CD4-positive, alpha-beta T cell treated with Interferon alpha-2 for 1 hour (primary cell): ENCODE measurements around the gene NOS3.
A peak's percentile ranks its signal among the peaks of the same experiment; 100 is the strongest.
"Not testable (repeated sequence)": the region's sequence is repeated elsewhere in the genome, so short reads cannot be mapped to it uniquely, and the experiment has no call there.

Experiments used
- DNase-seq, 2 donors: peaks; one replicate each; pipeline ENCODE4 v3.0.0-alpha.2; 2020 to 2022

NOS3 gene

GRCh38 chr7:151018421-151019129, 27.8 kb downstream of the NOS3 start:
- peak in 1 of 2 donors; percentile 52 for DNase-seq

GRCh38 chr7:151019130-151019447, 28.3 kb downstream of the NOS3 start:
- no peak for DNase-seq

GRCh38 chr7:151020231-151020630, 29.4 kb downstream of the NOS3 start:
- DNase-seq, result no peak

GRCh38 chr7:151023232-151023631, 32.4 kb downstream of the NOS3 start:
- DNase-seq, result no peak

GRCh38 chr7:151024435-151025056, 33.7 kb downstream of the NOS3 start, which contains the start of gene ATG9B:
ATG9B (minus strand) TSS chr7:151024494; CDS start chr7:151024423, 71 bp downstream.
- DNase-seq, result no peak

GRCh38 chr7:151025924-151026671, 35.3 kb downstream of the NOS3 start:
- DNase-seq, result no peak

- DNase-seq, result not testable (repeated sequence)
Observed at GRCh38 chr7:151026771-151027727, 36.2 kb downstream of the NOS3 start.

- not testable (repeated sequence) for DNase-seq
Observed at GRCh38 chr7:151027728-151028130, 36.9 kb downstream of the NOS3 start.

- DNase-seq, result peak; percentile 98 to 99
Observed at GRCh38 chr7:151028131-151028947, 37.5 kb downstream of the NOS3 start, which contains the start of gene ABCB8. ABCB8 (plus strand) TSS chr7:151028450; CDS start chr7:151028516, 66 bp downstream.

- DNase-seq, result no peak
Observed at GRCh38 chr7:151028948-151029501, 38.2 kb downstream of the NOS3 start.

GRCh38 chr7:151031011-151031410, 40.2 kb downstream of the NOS3 start:
- no peak for DNase-seq

GRCh38 chr7:151032936-151033863, 42.4 kb downstream of the NOS3 start:
- no peak for DNase-seq

GRCh38 chr7:151033864-151034249, 43.0 kb downstream of the NOS3 start:
- no peak for DNase-seq

GRCh38 chr7:151034312-151035025, 43.7 kb downstream of the NOS3 start:
- DNase-seq, result no peak

- DNase-seq, result no peak
Observed at GRCh38 chr7:151035026-151035717, 44.4 kb downstream of the NOS3 start.

- DNase-seq, result no peak
Observed at GRCh38 chr7:151035902-151036301, 45.1 kb downstream of the NOS3 start.

- DNase-seq, result peak; percentile 31 to 56
Observed at GRCh38 chr7:151038951-151039849, 48.4 kb downstream of the NOS3 start.
